ENCODE measurements around the gene CENPP.

The CENPP gene

DNA sequence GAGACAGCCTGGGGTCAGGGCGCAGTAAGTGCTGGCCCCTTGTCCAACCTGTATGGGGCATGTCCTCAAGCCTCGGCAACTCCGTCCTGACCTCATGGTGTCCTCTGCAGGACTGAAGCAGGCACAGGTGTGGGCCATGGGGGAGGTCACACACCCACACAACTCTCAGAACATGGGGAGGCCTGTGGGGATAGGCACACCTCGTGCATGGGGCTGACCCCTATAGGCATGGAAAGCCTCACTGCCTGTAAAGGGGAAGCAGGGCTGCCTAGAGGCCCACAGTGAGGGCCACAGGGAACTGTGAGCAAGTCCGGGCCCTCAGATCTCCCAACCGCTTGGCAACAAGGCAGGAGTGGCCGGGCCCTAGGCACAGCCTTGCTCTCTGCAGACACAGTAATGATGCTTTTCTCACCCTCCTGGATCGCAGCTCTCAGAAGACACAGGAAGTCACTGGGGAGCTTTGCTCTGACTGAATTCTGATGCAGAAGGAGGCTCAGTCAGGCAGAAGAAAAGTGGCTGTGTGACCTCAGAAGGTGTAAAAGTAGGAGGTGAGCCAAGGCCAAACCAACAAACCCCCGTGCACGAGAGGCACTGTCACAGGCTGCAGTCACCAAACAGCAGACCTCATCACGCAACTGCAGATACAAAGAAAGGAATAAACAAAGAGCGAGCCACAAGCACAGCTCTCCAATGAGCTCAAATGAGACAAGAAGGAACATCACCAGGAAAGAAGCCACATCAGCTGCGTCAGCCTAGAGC is 338.8 kb downstream of the CENPP start:
- DNase-seq: no peak

DNA sequence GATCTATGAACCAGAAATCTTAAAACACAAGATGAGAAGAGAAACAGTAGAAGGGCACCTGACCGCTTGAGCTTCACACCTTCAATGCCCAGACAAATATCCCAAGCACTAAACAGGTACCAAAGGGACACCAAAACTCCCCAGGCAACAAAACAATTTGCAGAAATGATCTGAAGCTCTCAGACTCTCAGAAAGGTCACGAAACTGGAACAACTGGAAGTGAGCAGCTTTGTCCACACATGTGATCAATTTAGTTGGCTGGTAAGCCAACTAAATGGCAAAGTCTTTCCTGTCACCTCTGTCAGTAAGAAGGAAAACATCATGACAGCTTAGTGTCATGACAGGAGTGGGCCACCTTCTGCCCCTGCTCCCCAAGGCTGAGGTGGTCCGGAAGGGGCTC is 340.1 kb downstream of the CENPP start:
- no peak for DNase-seq

DNA sequence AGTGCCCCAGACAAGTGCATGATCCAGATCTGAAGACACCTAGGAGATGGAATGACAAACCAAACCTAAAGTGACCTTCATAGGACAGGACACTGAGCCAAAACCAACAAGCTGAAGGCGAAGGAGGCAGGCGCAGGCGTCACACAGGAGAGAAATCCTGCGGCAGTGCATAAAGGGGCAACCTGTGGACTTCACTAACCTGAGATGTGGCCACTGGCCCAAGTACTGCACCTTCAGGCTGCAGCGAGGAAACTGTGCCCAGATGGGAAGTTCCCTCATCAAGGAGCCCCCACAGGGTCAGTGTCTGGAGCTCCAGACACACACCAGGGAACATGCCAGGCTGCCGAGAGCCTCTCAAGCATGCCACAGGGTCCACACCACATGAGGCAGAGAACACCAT is 340.5 kb downstream of the CENPP start:
- no peak for DNase-seq

DNA sequence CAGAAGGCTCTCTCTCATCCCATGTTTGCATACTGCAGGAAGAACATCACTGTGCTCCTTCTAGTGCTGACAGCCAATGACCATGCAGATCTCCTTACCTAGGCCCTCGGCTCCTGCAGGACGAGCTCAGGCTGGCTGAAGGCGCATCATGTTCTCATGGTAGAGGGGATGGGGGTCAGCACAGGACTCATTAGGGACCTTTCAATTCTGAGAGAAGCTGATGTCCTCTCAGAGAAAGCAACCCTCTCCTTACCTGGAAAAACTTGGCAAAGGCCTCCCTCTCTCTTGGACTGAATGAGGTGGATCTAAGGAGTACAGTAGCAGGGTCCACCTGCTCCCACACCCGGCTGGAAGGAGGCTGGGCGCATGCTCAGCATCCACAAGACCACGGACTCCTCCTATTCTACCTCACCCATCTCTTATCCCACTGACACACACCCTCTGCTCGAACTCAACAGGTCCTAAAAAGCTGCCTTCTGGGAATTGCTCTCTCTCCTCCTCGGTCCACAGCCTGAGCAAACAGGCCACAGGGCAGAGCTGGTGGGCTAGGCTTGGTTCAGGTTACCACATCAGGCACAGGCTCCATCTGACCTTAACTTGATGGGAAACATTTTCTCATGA is 341.3 kb downstream of the CENPP start:
- no peak for DNase-seq

DNA sequence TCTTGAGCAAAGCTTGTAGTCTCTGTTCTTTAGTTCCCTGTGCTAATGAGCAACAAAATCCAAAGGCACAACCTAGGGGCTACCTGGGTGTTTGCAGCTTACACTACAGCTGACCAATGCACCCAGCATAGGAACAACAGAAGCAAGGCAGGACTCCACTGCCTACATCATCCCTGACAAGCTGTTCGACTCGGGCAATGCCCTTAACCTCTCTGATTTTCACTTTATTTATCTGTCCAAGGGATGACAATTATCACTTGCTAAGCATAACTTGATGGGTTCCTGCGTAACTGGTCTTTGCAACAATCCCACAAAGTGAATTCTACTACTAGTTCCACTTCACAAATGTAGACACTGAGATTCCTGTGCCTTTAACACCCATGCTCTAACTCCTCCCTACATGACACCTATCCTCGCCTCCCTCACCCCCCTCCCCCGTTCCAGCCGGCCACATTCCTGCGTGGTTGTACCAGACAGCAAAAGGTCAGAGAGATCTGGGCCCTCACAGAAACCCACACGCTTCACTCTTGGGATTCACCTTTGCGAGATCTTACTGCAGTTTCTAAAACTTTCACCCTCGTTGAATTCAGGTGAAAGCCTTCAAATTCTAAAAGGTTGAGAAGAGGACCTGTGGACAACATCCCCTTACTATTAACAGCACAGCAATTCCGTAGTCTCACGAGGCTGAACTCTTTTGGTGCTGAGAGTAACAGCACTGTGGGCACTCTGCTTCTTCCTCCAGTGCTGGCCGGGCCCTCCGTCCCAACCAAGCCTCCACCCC is 343.2 kb downstream of the CENPP start:
- DNase-seq: peak; percentile 38

DNA sequence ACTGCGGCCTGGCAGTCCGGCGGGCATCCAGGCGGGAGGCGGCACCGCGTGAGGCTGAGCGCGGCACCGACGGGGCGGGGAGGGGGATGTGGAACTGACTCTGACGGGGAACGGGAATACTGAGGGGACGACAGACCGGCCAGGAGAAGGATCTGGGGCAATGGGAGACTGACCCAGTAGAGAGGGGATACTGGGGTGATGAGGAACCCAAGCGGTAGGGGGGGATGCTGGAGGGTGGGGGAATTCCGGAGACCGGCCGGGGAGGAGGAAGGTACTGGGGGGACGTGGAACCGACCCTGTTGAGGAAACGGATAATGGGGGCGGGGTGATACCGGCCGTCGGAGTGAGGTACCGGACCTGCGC is 343.8 kb downstream of the CENPP start:
- peak; percentile 25 for DNase-seq

Measured in activated naive CD4-positive, alpha-beta T cell treated with anti-CD3 and anti-CD28 coated beads, Interleukin-2, amount 50 U/mL, for 16 hours (primary cell).